IPS-18a (cell line): ENCODE data around the gene FGGY.

Experiments
- H3K27ac ChIP-seq: one replicate; pipeline ENCODE4 v1.5.1; 2013; ENCODE audit warnings: low read length
- H3K27me3 ChIP-seq: one replicate; pipeline ENCODE4 v1.6.1; 2013; ENCODE audit warnings: mild to moderate bottlenecking, low read length; ENCODE audit not compliant: control insufficient read depth, insufficient read depth
- H3K36me3 ChIP-seq: one replicate; pipeline ENCODE4 v1.6.1; 2013; ENCODE audit warnings: low read depth, low read length; ENCODE audit not compliant: control insufficient read depth
- H3K4me1 ChIP-seq: one replicate; pipeline ENCODE4 v1.6.1; 2013; ENCODE audit warnings: low read depth, low read length; ENCODE audit not compliant: control insufficient read depth
- H3K4me3 ChIP-seq: one replicate; pipeline ENCODE4 v1.5.1; 2013; ENCODE audit warnings: low read length
- H3K9ac ChIP-seq: one replicate; pipeline ENCODE4 v1.6.1; 2013; ENCODE audit warnings: mild to moderate bottlenecking, low read length, moderate library complexity
- H3K9me3 ChIP-seq: one replicate; pipeline ENCODE4 v1.6.1; 2013; ENCODE audit warnings: low read depth, low read length; ENCODE audit not compliant: control insufficient read depth

Gene FGGY

GRCh38 chr1:59657873-59658465 is 361.1 kb downstream of the FGGY start:
- Histone ChIP-seq H3K36me3 (no peaks in the 10 kb centered on the region), H3K9ac (no peak overlapping the region), H3K27me3 (no peaks in the 10 kb centered on the region), H3K9me3 (no peaks in the 10 kb centered on the region), H3K27ac (no peak overlapping the region), H3K4me3 (no peak overlapping the region), H3K4me1 (no peaks in the 10 kb centered on the region)

- no peak overlapping the region for H3K9ac ChIP-seq
- H3K4me1 ChIP-seq = peaks cover 18% of the 10 kb centered on the region
- no peak overlapping the region for H3K27ac ChIP-seq
- H3K4me3 ChIP-seq = no peak overlapping the region
- H3K36me3 ChIP-seq = no peaks in the 10 kb centered on the region
- no peaks in the 10 kb centered on the region for H3K9me3 ChIP-seq
- no peaks in the 10 kb centered on the region for H3K27me3 ChIP-seq
Measured at GRCh38 chr1:59664166-59664565, 367.3 kb downstream of the FGGY start.

DNA sequence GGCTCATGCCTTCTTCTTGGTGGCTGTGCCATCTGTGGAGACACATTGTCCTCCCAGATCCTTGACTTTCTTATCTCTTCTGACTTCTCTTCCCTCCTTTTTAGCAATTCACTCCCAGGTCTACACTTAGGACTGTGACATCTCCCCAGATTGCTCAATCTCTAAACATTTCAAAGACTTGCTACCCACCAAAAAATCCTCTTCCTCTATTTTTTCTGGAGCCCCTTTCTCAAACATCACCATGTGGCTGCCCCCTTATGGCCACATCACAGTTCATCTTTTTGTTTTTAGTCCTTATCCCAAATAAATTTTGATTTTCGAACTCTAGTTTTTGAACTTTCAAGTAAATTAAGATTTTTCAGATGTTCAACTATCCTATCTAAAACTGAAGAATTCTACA is 369.2 kb downstream of the FGGY start:
- Histone ChIP-seq H3K4me3 (no peak overlapping the region), H3K9me3 (no peaks in the 10 kb centered on the region), H3K27me3 (no peaks in the 10 kb centered on the region), H3K36me3 (no peaks in the 10 kb centered on the region), H3K4me1 (peaks cover 33% of the 10 kb centered on the region), H3K27ac (no peak overlapping the region), H3K9ac (no peak overlapping the region)

DNA sequence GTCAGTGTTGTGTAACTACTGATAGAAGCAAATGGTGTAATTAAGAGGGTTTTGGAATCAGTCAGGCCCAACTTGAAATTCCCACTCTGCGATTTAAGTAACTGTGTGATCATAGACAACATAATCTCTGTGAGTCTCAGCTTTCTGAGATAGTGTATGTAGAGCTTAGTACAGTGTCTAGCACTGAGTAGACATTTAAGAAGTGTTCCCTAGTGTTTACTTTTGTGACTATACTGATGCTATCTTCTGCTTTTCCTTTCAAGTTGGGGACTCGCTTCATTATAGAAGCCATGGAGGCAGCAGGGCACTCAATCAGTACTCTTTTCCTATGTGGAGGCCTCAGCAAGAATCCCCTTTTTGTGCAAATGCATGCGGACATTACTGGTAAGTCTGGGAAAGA is 370.1 kb downstream of the FGGY start:
- no peak overlapping the region for H3K9ac ChIP-seq
- H3K4me1 ChIP-seq = peaks cover 38% of the 10 kb centered on the region
- H3K36me3 ChIP-seq = no peaks in the 10 kb centered on the region
- no peak overlapping the region for H3K27ac ChIP-seq
- no peak overlapping the region for H3K4me3 ChIP-seq
- H3K9me3 ChIP-seq = no peaks in the 10 kb centered on the region
- no peaks in the 10 kb centered on the region for H3K27me3 ChIP-seq

DNA sequence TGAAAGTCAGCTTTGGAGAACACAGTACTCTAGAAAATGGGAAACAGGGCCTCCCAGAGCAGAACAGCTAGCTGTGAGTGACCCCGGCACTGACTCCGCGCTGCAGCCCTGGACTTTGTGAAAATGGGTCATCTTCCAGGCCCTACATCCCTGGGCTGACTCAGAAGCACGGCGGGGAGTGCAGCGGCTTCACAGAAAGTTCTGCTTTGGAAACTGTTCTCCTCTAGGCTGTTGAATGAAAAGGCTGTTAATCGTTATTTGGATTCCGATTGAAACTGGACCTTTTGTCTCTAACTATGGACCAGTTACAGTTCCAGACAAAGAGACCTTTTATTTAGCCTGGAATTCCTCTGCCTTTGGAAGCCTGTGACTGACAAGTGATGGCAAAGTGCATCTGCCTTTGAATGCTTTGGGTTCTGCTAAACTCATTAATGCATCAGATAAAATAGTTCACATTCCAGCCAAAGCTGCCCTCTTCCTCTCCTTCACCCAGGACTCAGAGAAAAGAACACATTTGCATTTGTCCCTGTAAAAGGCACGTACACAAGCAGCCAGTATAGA is 372.9 kb downstream of the FGGY start:
- no peak overlapping the region for H3K9ac ChIP-seq
- H3K27ac ChIP-seq = no peak overlapping the region
- H3K27me3 ChIP-seq = no peaks in the 10 kb centered on the region
- H3K4me3 ChIP-seq = no peak overlapping the region
- peaks cover 28% of the 10 kb centered on the region for H3K4me1 ChIP-seq
- no peaks in the 10 kb centered on the region for H3K36me3 ChIP-seq
- no peaks in the 10 kb centered on the region for H3K9me3 ChIP-seq

GRCh38 chr1:59670662-59671061 is 373.8 kb downstream of the FGGY start:
- Histone ChIP-seq H3K27ac (no peak overlapping the region), H3K4me1 (peaks cover 28% of the 10 kb centered on the region), H3K36me3 (no peaks in the 10 kb centered on the region), H3K9me3 (no peaks in the 10 kb centered on the region), H3K27me3 (no peaks in the 10 kb centered on the region), H3K9ac (no peak overlapping the region), H3K4me3 (no peak overlapping the region)

- Histone ChIP-seq H3K27ac (no peak overlapping the region), H3K4me3 (no peak overlapping the region), H3K9me3 (no peaks in the 10 kb centered on the region), H3K9ac (no peak overlapping the region), H3K4me1 (peaks cover 28% of the 10 kb centered on the region), H3K27me3 (no peaks in the 10 kb centered on the region), H3K36me3 (no peaks in the 10 kb centered on the region)
Measured at GRCh38 chr1:59671066-59671952, 374.4 kb downstream of the FGGY start.

DNA sequence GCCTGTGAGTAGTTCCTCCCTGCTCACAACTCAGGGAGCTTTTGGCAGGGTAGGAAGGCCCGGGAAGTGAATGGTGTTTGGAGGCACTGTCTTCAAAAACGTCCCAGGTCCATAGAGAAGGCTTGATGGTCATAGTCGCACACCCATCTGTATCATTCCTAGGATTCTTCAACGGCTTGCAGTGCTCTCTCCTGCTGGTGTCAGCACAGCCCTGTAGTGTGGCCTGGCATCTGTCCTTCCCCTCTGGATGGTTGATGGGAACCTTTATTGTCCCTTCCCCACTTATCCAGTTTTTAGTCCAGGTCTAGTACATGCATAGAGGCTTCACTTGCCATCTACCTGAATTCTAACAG is 375.0 kb downstream of the FGGY start:
- peaks cover 28% of the 10 kb centered on the region for H3K4me1 ChIP-seq
- H3K9me3 ChIP-seq = no peaks in the 10 kb centered on the region
- no peak overlapping the region for H3K4me3 ChIP-seq
- H3K27ac ChIP-seq = no peak overlapping the region
- H3K36me3 ChIP-seq = no peaks in the 10 kb centered on the region
- no peak overlapping the region for H3K9ac ChIP-seq
- H3K27me3 ChIP-seq = no peaks in the 10 kb centered on the region

DNA sequence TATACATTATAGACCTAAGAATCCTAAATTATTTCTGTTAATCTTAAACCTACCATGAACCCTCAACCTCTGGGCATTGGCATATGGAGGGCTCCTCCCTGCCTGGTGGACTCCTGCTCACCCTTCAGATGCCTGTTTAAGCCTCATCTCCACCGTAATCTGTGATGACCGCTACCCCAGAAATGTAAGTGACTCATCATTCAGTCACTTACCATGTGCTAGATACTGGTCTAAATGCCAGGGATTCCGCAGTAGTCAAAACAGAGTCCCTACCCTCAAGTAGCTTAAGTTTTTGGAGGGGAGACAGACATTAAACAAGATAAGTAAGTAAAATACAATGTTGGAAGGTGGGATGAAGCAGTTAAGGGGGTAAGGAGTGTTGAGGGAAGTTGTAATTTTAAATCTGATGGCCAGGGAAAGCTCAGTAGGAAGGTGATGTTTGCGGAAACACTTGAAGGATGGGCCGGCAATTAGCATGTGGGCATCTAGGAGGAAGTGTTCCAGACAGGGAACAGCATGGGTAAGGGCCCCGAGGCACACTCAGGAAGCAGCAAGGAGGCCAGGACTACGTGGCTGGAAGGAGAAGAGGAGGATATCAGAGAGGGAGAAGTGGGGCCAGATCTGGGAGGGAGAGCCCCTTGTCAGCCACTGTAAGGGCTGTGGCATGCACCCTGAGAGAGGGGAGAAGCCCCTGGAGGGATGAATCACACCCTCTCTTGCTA is 376.1 kb downstream of the FGGY start:
- Histone ChIP-seq H3K36me3 (no peaks in the 10 kb centered on the region), H3K9ac (no peak overlapping the region), H3K4me3 (no peak overlapping the region), H3K4me1 (peaks cover 37% of the 10 kb centered on the region), H3K9me3 (no peaks in the 10 kb centered on the region), H3K27me3 (no peaks in the 10 kb centered on the region), H3K27ac (no peak overlapping the region)

DNA sequence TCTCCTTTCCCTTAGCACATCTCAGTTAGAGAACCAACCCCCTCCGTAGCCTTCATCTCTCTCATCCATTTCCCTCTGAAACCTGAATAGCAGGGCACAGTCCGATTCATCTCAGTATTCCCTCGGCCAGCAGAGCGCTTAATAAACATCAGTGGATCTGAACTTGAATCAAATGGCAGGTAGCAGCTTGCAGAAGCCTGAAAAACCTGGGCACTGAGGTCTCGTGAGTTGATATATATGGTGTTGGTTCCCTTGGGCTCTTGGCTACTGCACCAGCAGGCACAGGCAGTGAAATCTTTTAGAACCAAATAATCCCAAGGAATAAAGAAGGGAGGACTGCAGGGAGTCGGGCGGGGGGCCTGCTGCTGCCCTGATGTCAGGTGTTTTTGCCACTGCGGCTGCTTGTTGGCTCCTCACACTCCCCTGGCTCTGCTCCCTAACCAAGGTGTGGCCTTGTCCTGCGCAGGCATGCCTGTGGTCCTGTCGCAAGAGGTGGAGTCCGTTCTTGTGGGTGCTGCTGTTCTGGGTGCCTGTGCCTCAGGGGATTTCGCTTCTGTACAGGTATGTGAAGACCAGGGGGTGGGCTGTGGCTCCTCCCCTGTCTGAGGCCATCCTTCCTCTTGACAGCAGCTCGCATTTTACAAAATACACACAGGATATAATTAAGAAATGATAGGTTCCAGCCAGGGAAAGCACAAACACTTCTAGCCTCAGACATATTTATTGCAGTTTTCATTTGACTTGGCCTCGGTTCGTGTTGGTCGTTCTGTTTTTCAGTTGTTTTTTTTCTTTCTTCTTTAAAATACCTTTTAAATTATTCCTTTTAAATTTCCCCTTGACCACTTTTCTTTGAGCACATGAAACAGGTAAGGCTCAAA is 376.9 kb downstream of the FGGY start:
- H3K4me1 ChIP-seq = peaks cover 45% of the 10 kb centered on the region
- no peak overlapping the region for H3K9ac ChIP-seq
- no peaks in the 10 kb centered on the region for H3K27me3 ChIP-seq
- H3K36me3 ChIP-seq = no peaks in the 10 kb centered on the region
- no peak overlapping the region for H3K4me3 ChIP-seq
- no peaks in the 10 kb centered on the region for H3K9me3 ChIP-seq
- no peak overlapping the region for H3K27ac ChIP-seq

- Histone ChIP-seq H3K4me3 (no peak overlapping the region), H3K27ac (no peak overlapping the region), H3K27me3 (no peaks in the 10 kb centered on the region), H3K9ac (no peak overlapping the region), H3K9me3 (no peaks in the 10 kb centered on the region), H3K36me3 (no peaks in the 10 kb centered on the region), H3K4me1 (peaks cover 45% of the 10 kb centered on the region)
Measured at GRCh38 chr1:59674595-59674994, 377.7 kb downstream of the FGGY start.
